GM23338 (cell line): ENCODE results near the gene CNTNAP5. TPM values are rescaled to one million over a fixed set of nuclear protein-coding genes. Genes with fewer than 3 reads are reported as not detected.

Experiments used
- ATAC-seq: fragments of 200-7000 bp; cut with Tn5 transposase; 3 replicates; pipeline ENCODE4 v1.9.1; 2020
- DNase-seq: peaks from one replicate; pipeline ENCODE4 v3.0.0-alpha.2; 2015; ENCODE audit warnings: low spot score
- H2AFZ ChIP-seq: fragments of 200-600 bp; sonication (generic); 2 replicates; pipeline ENCODE4 v1.8.0; 2016; ENCODE audit warnings: antibody characterized with exemption, mild to moderate bottlenecking, moderate library complexity
- H3F3A ChIP-seq: fragments of 200-600 bp; sonication (generic); replicated peaks from 2 replicates; pipeline ENCODE4 v1.8.0; 2017; ENCODE audit warnings: antibody characterized with exemption, mixed run types, low read depth
- H3K27ac ChIP-seq: fragments of 200-600 bp; sonication (generic); 2 replicates; pipeline ENCODE4 v1.6.1; 2016; ENCODE audit warnings: low read depth
- H3K27me3 ChIP-seq: fragments of 200-600 bp; sonication (generic); 2 replicates; pipeline ENCODE4 v1.8.0; 2016; ENCODE audit warnings: mild to moderate bottlenecking, mixed run types, moderate library complexity; ENCODE audit not compliant: insufficient read depth
- H3K36me3 ChIP-seq: fragments of 200-600 bp; sonication (generic); 2 replicates; pipeline ENCODE4 v1.8.0; 2016; ENCODE audit warnings: mild to moderate bottlenecking; ENCODE audit not compliant: insufficient read depth
- H3K4me1 ChIP-seq: fragments of 200-600 bp; sonication (generic); 2 replicates; pipeline ENCODE4 v1.8.0; 2016; ENCODE audit warnings: mild to moderate bottlenecking, moderate library complexity; ENCODE audit not compliant: insufficient read depth
- H3K4me2 ChIP-seq: fragments of 200-600 bp; sonication (generic); 2 replicates; pipeline ENCODE4 v1.7.1; 2017; ENCODE audit warnings: mixed run types
- H3K4me3 ChIP-seq: fragments of 200-600 bp; sonication (generic); 2 replicates; pipeline ENCODE4 v1.6.1; 2016; ENCODE audit warnings: mixed run types
- H3K79me2 ChIP-seq: fragments of 200-600 bp; sonication (generic); replicated peaks from 2 replicates; pipeline ENCODE4 v1.8.0; 2017; ENCODE audit warnings: mild to moderate bottlenecking; ENCODE audit not compliant: insufficient read depth
- H3K9me2 ChIP-seq: fragments of 200-600 bp; sonication (generic); 2 replicates; pipeline ENCODE4 v1.8.0; 2017; ENCODE audit not compliant: insufficient read depth
- H4K20me1 ChIP-seq: fragments of 200-600 bp; sonication (generic); replicated peaks from 2 replicates; pipeline ENCODE4 v1.8.0; 2017; ENCODE audit warnings: mild to moderate bottlenecking; ENCODE audit not compliant: insufficient read depth
- H3K27ac Mint-ChIP-seq: 2 replicates; pipeline ENCODE4 v1.8.0; 2020; ENCODE audit warnings: inconsistent platforms, mild to moderate bottlenecking, moderate library complexity, mixed read lengths
- H3K27me3 Mint-ChIP-seq: 3 replicates; pipeline ENCODE4 v1.8.0; 2022; ENCODE audit warnings: low read depth, mild to moderate bottlenecking, moderate library complexity, mixed read lengths, inconsistent platforms; ENCODE audit not compliant: insufficient read depth, poor library complexity
- H3K36me3 Mint-ChIP-seq: 3 replicates; pipeline ENCODE4 v1.8.0; 2021; ENCODE audit warnings: low read depth, mild to moderate bottlenecking, inconsistent platforms, moderate library complexity, mixed read lengths
- H3K4me1 Mint-ChIP-seq: 3 replicates; pipeline ENCODE4 v1.8.0; 2020; ENCODE audit warnings: mild to moderate bottlenecking, inconsistent platforms, mixed read lengths
- H3K4me3 Mint-ChIP-seq: 3 replicates; pipeline ENCODE4 v1.8.0; 2021; ENCODE audit warnings: moderate library complexity, mild to moderate bottlenecking, inconsistent platforms, mixed read lengths
- H3K9me3 Mint-ChIP-seq: 3 replicates; pipeline ENCODE4 v1.8.0; 2020; ENCODE audit warnings: moderate library complexity, mild to moderate bottlenecking, inconsistent platforms, mixed read lengths
- CREB1 ChIP-seq: fragments of 250-450 bp; sonication (Bioruptor Pico); IDR thresholded peaks from 2 replicates; pipeline ENCODE4 v1.5.0; 2020; ENCODE audit warnings: low read depth, mild to moderate bottlenecking, moderate library complexity
- EZH2 ChIP-seq: fragments of 200-600 bp; sonication (generic); IDR thresholded peaks from one replicate; pipeline ENCODE4 v1.8.0; 2017; ENCODE audit warnings: antibody characterized with exemption, mild to moderate bottlenecking, low read depth; ENCODE audit not compliant: unreplicated experiment
- EZH2phosphoT487 ChIP-seq: fragments of 200-600 bp; sonication (generic); IDR thresholded peaks from one replicate; pipeline ENCODE4 v1.8.1; 2018; ENCODE audit warnings: antibody characterized with exemption; ENCODE audit not compliant: unreplicated experiment
- JUNB ChIP-seq: IDR thresholded peaks from one replicate; pipeline ENCODE4 v1.6.1; 2016; ENCODE audit warnings: antibody characterized with exemption; ENCODE audit not compliant: unreplicated experiment
- POLR2AphosphoS5 ChIP-seq: IDR thresholded peaks from 2 replicates; pipeline ENCODE4 v1.6.1; 2016; ENCODE audit warnings: antibody characterized with exemption, low read depth
- STAT1 ChIP-seq: IDR thresholded peaks from one replicate; pipeline ENCODE4 v1.6.1; 2016; ENCODE audit warnings: antibody characterized with exemption; ENCODE audit not compliant: unreplicated experiment
- ZNF114 ChIP-seq: fragments of 250-450 bp; sonication (Bioruptor Pico); IDR thresholded peaks from 2 replicates; pipeline ENCODE4 v1.5.0; 2020; ENCODE audit warnings: mild to moderate bottlenecking, moderate library complexity
- ZNF331 ChIP-seq: fragments of 250-450 bp; sonication (Bioruptor Pico); IDR thresholded peaks from 2 replicates; pipeline ENCODE4 v1.5.0; 2020; ENCODE audit warnings: low read depth, mild to moderate bottlenecking, moderate library complexity
- polyA plus RNA-seq: library from polyadenylated mRNA; unstranded; fragments of >200 nt; fragmentation: Nextera tagmentation; extraction: Ambion mirVana; gene quantifications from 2 replicates; pipeline ENCODE4 v1.2.1, GENCODE V29; 2016
- total RNA-seq: library from RNA; depleted of rRNA; stranded (reverse); fragments of >200 nt; shearing (Covaris generic); gene quantifications from 2 replicates; pipeline ENCODE4 v1.2.3, GENCODE V29; 2014
- TF ChIP-seq, protein P1 (sequence below): IDR thresholded peaks from 2 replicates; pipeline ENCODE4 v1.6.1; 2016; ENCODE audit warnings: antibody characterized with exemption
- TF ChIP-seq, protein P2 (sequence below), 2 experiments: fragments of 200-600 bp in 1 of 2; sonication (generic) in 1 of 2; conservative IDR thresholded peaks; 2 replicates each; pipeline versions ENCODE4 v1.5.1 to v1.6.1; 2016 to 2017; ENCODE audit warnings: antibody characterized with exemption in 2 of 2, low read depth in 2 of 2, mild to moderate bottlenecking in 2 of 2, moderate library complexity in 1 of 2
- TF ChIP-seq, protein P3 (sequence below): fragments of 250-450 bp; sonication (Bioruptor Pico); IDR thresholded peaks from 2 replicates; pipeline ENCODE4 v1.5.0; 2020; ENCODE audit warnings: mild to moderate bottlenecking, moderate library complexity

CNTNAP5 gene
- total and polyA plus RNA-seq, 2 experiments from 2014 or later, result 0.49 to 0.50 TPM

- TF ChIP-seq, protein P1, sequence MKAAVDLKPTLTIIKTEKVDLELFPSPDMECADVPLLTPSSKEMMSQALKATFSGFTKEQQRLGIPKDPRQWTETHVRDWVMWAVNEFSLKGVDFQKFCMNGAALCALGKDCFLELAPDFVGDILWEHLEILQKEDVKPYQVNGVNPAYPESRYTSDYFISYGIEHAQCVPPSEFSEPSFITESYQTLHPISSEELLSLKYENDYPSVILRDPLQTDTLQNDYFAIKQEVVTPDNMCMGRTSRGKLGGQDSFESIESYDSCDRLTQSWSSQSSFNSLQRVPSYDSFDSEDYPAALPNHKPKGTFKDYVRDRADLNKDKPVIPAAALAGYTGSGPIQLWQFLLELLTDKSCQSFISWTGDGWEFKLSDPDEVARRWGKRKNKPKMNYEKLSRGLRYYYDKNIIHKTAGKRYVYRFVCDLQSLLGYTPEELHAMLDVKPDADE, result no peak
- TF ChIP-seq, protein P2, sequence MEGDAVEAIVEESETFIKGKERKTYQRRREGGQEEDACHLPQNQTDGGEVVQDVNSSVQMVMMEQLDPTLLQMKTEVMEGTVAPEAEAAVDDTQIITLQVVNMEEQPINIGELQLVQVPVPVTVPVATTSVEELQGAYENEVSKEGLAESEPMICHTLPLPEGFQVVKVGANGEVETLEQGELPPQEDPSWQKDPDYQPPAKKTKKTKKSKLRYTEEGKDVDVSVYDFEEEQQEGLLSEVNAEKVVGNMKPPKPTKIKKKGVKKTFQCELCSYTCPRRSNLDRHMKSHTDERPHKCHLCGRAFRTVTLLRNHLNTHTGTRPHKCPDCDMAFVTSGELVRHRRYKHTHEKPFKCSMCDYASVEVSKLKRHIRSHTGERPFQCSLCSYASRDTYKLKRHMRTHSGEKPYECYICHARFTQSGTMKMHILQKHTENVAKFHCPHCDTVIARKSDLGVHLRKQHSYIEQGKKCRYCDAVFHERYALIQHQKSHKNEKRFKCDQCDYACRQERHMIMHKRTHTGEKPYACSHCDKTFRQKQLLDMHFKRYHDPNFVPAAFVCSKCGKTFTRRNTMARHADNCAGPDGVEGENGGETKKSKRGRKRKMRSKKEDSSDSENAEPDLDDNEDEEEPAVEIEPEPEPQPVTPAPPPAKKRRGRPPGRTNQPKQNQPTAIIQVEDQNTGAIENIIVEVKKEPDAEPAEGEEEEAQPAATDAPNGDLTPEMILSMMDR (conservative IDR thresholded peaks at IDR 0.05; ENCODE audit: low read depth in 2 of 2), result no peak
- TF ChIP-seq STAT1 (no peak), EZH2phosphoT487 (no peak), EZH2 (no peak), CREB1 (CRISPR knock-in tag) (no peak), ZNF114 (CRISPR knock-in tag) (no peak), POLR2AphosphoS5 (no peak), ZNF331 (CRISPR knock-in tag) (no peak), JUNB (no peak)
- TF ChIP-seq, protein P3, sequence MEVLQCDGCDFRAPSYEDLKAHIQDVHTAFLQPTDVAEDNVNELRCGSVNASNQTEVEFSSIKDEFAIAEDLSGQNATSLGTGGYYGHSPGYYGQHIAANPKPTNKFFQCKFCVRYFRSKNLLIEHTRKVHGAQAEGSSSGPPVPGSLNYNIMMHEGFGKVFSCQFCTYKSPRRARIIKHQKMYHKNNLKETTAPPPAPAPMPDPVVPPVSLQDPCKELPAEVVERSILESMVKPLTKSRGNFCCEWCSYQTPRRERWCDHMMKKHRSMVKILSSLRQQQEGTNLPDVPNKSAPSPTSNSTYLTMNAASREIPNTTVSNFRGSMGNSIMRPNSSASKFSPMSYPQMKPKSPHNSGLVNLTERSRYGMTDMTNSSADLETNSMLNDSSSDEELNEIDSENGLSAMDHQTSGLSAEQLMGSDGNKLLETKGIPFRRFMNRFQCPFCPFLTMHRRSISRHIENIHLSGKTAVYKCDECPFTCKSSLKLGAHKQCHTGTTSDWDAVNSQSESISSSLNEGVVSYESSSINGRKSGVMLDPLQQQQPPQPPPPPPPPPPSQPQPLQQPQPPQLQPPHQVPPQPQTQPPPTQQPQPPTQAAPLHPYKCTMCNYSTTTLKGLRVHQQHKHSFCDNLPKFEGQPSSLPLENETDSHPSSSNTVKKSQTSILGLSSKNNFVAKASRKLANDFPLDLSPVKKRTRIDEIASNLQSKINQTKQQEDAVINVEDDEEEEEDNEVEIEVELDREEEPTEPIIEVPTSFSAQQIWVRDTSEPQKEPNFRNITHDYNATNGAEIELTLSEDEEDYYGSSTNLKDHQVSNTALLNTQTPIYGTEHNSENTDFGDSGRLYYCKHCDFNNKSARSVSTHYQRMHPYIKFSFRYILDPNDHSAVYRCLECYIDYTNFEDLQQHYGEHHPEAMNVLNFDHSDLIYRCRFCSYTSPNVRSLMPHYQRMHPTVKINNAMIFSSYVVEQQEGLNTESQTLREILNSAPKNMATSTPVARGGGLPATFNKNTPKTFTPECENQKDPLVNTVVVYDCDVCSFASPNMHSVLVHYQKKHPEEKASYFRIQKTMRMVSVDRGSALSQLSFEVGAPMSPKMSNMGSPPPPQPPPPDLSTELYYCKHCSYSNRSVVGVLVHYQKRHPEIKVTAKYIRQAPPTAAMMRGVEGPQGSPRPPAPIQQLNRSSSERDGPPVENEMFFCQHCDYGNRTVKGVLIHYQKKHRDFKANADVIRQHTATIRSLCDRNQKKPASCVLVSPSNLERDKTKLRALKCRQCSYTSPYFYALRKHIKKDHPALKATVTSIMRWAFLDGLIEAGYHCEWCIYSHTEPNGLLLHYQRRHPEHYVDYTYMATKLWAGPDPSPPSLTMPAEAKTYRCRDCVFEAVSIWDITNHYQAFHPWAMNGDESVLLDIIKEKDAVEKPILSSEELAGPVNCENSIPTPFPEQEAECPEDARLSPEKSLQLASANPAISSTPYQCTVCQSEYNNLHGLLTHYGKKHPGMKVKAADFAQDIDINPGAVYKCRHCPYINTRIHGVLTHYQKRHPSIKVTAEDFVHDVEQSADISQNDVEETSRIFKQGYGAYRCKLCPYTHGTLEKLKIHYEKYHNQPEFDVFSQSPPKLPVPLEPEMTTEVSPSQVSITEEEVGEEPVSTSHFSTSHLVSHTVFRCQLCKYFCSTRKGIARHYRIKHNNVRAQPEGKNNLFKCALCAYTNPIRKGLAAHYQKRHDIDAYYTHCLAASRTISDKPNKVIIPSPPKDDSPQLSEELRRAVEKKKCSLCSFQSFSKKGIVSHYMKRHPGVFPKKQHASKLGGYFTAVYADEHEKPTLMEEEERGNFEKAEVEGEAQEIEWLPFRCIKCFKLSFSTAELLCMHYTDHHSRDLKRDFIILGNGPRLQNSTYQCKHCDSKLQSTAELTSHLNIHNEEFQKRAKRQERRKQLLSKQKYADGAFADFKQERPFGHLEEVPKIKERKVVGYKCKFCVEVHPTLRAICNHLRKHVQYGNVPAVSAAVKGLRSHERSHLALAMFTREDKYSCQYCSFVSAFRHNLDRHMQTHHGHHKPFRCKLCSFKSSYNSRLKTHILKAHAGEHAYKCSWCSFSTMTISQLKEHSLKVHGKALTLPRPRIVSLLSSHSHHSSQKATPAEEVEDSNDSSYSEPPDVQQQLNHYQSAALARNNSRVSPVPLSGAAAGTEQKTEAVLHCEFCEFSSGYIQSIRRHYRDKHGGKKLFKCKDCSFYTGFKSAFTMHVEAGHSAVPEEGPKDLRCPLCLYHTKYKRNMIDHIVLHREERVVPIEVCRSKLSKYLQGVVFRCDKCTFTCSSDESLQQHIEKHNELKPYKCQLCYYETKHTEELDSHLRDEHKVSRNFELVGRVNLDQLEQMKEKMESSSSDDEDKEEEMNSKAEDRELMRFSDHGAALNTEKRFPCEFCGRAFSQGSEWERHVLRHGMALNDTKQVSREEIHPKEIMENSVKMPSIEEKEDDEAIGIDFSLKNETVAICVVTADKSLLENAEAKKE (CRISPR knock-in tag), result no peak
- DNase-seq, result no peak
- no peaks in the 10 kb centered on the region for H3K27me3 ChIP-seq
- Mint-ChIP-seq H3K9me3 (no peaks in the 10 kb centered on the region), H3K36me3 (no peaks in the 10 kb centered on the region), H3K4me1 (peaks cover 2% of the 10 kb centered on the region), H3K27ac (no peak overlapping the region), H3K4me3 (no peak overlapping the region), H3K27me3 (peaks cover 2% of the 10 kb centered on the region)
- H3F3A ChIP-seq, result no peaks in the 10 kb centered on the region
- peaks cover 2% of the 10 kb centered on the region; the same call in 1 of the 2 replicates for H3K4me1 ChIP-seq
- H2AFZ ChIP-seq, result no peak overlapping the region
- H4K20me1 ChIP-seq, result no peaks in the 10 kb centered on the region
- no peaks in the 10 kb centered on the region for H3K9me2 ChIP-seq
- H3K79me2 ChIP-seq, result no peaks in the 10 kb centered on the region
- no peak overlapping the region for H3K4me3 ChIP-seq
- no peak for ATAC-seq
- no peak overlapping the region for H3K4me2 ChIP-seq
- no peak overlapping the region for H3K27ac ChIP-seq
- no peaks in the 10 kb centered on the region for H3K36me3 ChIP-seq
These were observed 550.4 kb downstream of the CNTNAP5 start for GRCh38 chr2:124575497-124575896.
